Smooth muscle cell (in vitro differentiated cells): Measurements from ENCODE around the gene AFTPH. TPM values are rescaled to one million over a fixed set of nuclear protein-coding genes. Genes with fewer than 3 reads are reported as not detected.

ENCODE experiments used
- DNase-seq: peaks from one replicate; lab custom pipeline; 2025; ENCODE audit not compliant: unreplicated experiment; lab: John Stamatoyannopoulos, UW
- H2AFZ ChIP-seq: fragments of 200-600 bp; sonication (generic); 2 replicates; pipeline ENCODE4 v1.6.0; 2016; ENCODE audit warnings: antibody characterized with exemption, low read depth, mild to moderate bottlenecking
- H3F3A ChIP-seq: fragments of 200-600 bp; sonication (generic); 2 replicates; pipeline ENCODE4 v1.6.0; 2017; ENCODE audit warnings: antibody characterized with exemption, low read depth
- H3K27ac ChIP-seq: fragments of 200-600 bp; sonication (generic); 2 replicates; pipeline ENCODE4 v1.5.1; 2016; ENCODE audit warnings: low read depth, mild to moderate bottlenecking
- H3K27me3 ChIP-seq: fragments of 200-600 bp; sonication (generic); 2 replicates; pipeline ENCODE4 v1.6.1; 2016; ENCODE audit warnings: low read depth, mild to moderate bottlenecking
- H3K36me3 ChIP-seq: fragments of 200-600 bp; sonication (generic); 2 replicates; pipeline ENCODE4 v1.5.1; 2016; ENCODE audit warnings: low read depth
- H3K4me1 ChIP-seq: fragments of 200-600 bp; sonication (generic); 2 replicates; pipeline ENCODE4 v1.5.1; 2016; ENCODE audit warnings: low read depth
- H3K4me2 ChIP-seq: fragments of 200-600 bp; sonication (generic); 2 replicates; pipeline ENCODE4 v1.6.0; 2016; ENCODE audit warnings: mild to moderate bottlenecking
- H3K4me3 ChIP-seq: fragments of 200-600 bp; sonication (generic); 2 replicates; pipeline ENCODE4 v1.5.1; 2016; ENCODE audit warnings: mild to moderate bottlenecking
- H3K79me2 ChIP-seq: fragments of 200-600 bp; sonication (generic); 2 replicates; pipeline ENCODE4 v1.6.0; 2016; ENCODE audit warnings: low read depth, mild to moderate bottlenecking
- H3K9ac ChIP-seq: fragments of 200-600 bp; sonication (generic); 2 replicates; pipeline ENCODE4 v1.6.0; 2016; ENCODE audit warnings: low read depth
- H3K9me3 ChIP-seq: fragments of 200-600 bp; sonication (generic); replicated peaks from 2 replicates; pipeline ENCODE4 v1.5.1; 2016; ENCODE audit warnings: low read depth
- H4K20me1 ChIP-seq: fragments of 200-600 bp; sonication (generic); 2 replicates; pipeline ENCODE4 v1.6.0; 2016; ENCODE audit warnings: low read depth
- CTCF ChIP-seq: fragments of 200-600 bp; sonication (generic); IDR thresholded peaks from 2 replicates; pipeline ENCODE4 v1.5.1; 2017; ENCODE audit warnings: borderline replicate concordance, mild to moderate bottlenecking, antibody characterized with exemption; ENCODE audit not compliant: insufficient read depth, poor library complexity, severe bottlenecking
- WGBS: methylation state at CpG from one replicate; pipeline ENCODE4 v1.1.7; 2016; ENCODE audit warnings: low lambda C conversion rate; 5-methylcytosine and 5-hydroxymethylcytosine counted together
- polyA plus RNA-seq: library from polyadenylated mRNA; unstranded; fragments of >200 nt; fragmentation: Nextera tagmentation; extraction: Ambion mirVana; gene quantifications from 2 replicates; pipeline ENCODE4 v1.2.1, GENCODE V29; 2016
- total RNA-seq: library from RNA; depleted of rRNA; stranded (reverse); fragments of >200 nt; gene quantifications from 2 replicates; pipeline ENCODE4 v1.2.3, GENCODE V29; 2014

AFTPH gene
- total and polyA plus RNA-seq, 2 experiments from 2014 or later, result 5.5 to 26.3 TPM

- no peak overlapping the region for H3K4me2 ChIP-seq
- no peaks in the 10 kb centered on the region for H4K20me1 ChIP-seq
- no peak for DNase-seq
- no peaks in the 10 kb centered on the region for H3K36me3 ChIP-seq
- no peak overlapping the region for H3K27ac ChIP-seq
- no peaks in the 10 kb centered on the region for H3K79me2 ChIP-seq
- H3K4me1 ChIP-seq, result peaks cover 28% of the 10 kb centered on the region
- H3K27me3 ChIP-seq, result no peaks in the 10 kb centered on the region
- H3F3A ChIP-seq, result no peaks in the 10 kb centered on the region
- H3K9me3 ChIP-seq, result no peaks in the 10 kb centered on the region
- H3K9ac ChIP-seq, result no peak overlapping the region
- no peak overlapping the region for H2AFZ ChIP-seq
- no peak for TF ChIP-seq CTCF
- 91% methylated on average over 7 of the region's 7 CpGs for WGBS
- H3K4me3 ChIP-seq, result no peak overlapping the region
Measured at GRCh38 chr2:64615844-64616536, 91.9 kb downstream of the AFTPH start.

- Histone ChIP-seq H3K4me2 (no peak overlapping the region), H3F3A (no peaks in the 10 kb centered on the region), H3K9ac (no peak overlapping the region), H4K20me1 (no peaks in the 10 kb centered on the region), H3K4me1 (peaks cover 34% of the 10 kb centered on the region), H3K4me3 (no peak overlapping the region), H3K9me3 (no peaks in the 10 kb centered on the region), H3K27ac (peak overlapping the region; percentile 19), H2AFZ (no peak overlapping the region), H3K36me3 (no peaks in the 10 kb centered on the region), H3K27me3 (no peaks in the 10 kb centered on the region), H3K79me2 (no peaks in the 10 kb centered on the region)
- DNase-seq, result no peak
- WGBS, result 73% methylated on average over 4 of the region's 6 CpGs
- no peak for TF ChIP-seq CTCF
Measured at GRCh38 chr2:64617631-64618151, 93.6 kb downstream of the AFTPH start.

- H3K4me3 ChIP-seq, result no peak overlapping the region
- TF ChIP-seq CTCF, result no peak
- H4K20me1 ChIP-seq, result no peaks in the 10 kb centered on the region
- no peaks in the 10 kb centered on the region for H3F3A ChIP-seq
- H3K79me2 ChIP-seq, result no peaks in the 10 kb centered on the region
- no peak overlapping the region for H3K27ac ChIP-seq
- H3K9ac ChIP-seq, result no peak overlapping the region
- H3K36me3 ChIP-seq, result no peaks in the 10 kb centered on the region
- H3K4me2 ChIP-seq, result no peak overlapping the region
- WGBS, result 78% methylated on average over 4 of the region's 4 CpGs
- H3K4me1 ChIP-seq, result peaks cover 40% of the 10 kb centered on the region
- H3K9me3 ChIP-seq, result no peaks in the 10 kb centered on the region
- no peaks in the 10 kb centered on the region for H3K27me3 ChIP-seq
- H2AFZ ChIP-seq, result no peak overlapping the region
- no peak for DNase-seq
Measured at GRCh38 chr2:64620661-64621060, 96.5 kb downstream of the AFTPH start.
